GM12891 (cell line): ENCODE results near the gene PNLIPRP2.

Source experiments
- POLR2A ChIP-seq: IDR thresholded peaks from 2 replicates; pipeline ENCODE4 v1.6.1; 2011; ENCODE audit warnings: low read depth, low read length, control low read depth
- POLR2AphosphoS5 ChIP-seq: IDR thresholded peaks from 2 replicates; pipeline ENCODE4 v1.6.1; 2011; ENCODE audit warnings: low read depth, low read length, control low read depth
- SPI1 ChIP-seq: IDR thresholded peaks from 2 replicates; pipeline ENCODE4 v1.6.1; 2011; ENCODE audit warnings: low read depth, low read length, control low read depth
- TAF1 ChIP-seq: IDR thresholded peaks from 2 replicates; pipeline ENCODE4 v1.6.1; 2011; ENCODE audit warnings: low read depth, low read length, control low read depth

DNA sequence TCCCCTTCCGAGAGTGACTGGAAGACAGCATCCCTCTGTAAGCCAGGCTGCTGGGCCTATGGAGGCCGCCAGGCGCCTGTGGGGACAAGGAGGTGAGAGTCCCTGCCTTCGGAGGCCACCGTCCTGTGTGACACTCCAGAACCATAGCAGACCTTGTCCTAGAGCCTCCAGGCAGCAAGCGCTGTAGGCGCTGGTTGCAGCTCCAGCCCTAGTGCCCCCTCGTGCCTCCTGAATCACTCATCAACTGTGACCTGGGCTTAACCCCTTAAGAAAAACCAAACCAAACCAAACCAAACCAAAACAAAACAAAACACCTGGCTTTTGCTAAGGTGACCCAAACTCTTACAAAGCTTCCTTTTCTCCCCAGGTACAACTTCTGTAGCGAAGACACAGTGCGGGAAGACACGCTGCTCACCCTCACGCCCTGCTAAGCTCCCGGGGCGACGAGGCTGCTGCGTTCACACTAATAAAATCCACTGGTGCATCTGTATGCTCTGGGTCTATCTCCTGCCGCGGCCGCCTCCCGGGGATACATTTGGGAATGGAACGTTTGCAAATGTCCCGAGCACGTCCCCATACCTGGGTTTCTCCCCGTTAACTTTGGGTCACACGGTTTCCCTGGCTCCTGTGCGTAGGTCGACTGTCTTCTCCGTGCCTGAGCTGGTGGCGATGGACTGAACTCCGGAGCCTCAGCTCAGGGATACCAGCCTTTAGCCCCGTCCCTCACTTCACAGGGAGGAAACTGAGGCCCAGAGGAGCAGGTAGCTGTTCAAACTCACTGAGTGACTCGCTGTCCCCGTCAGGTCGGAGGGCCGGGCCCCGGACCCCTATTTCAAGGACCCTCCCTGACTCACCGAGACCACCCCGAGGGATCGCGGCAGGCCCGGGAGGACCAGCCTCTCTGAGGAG is 11.8 kb upstream of the PNLIPRP2 start:
- TF ChIP-seq POLR2AphosphoS5 (no peak), POLR2A (no peak), SPI1 (no peak), TAF1 (no peak)
